NCI-H1436 treated with DMSO at 0.1 percent for 48 hours (cell line): ENCODE data around the gene TESK1.
"Not testable (repeated sequence)": the region's sequence is repeated elsewhere in the genome, so short reads cannot be mapped to it uniquely, and the experiment has no call there.

ENCODE experiments used
- DNase-seq: peaks from one replicate; lab custom pipeline; 2025; lab: John Stamatoyannopoulos, UW

Gene TESK1

DNA sequence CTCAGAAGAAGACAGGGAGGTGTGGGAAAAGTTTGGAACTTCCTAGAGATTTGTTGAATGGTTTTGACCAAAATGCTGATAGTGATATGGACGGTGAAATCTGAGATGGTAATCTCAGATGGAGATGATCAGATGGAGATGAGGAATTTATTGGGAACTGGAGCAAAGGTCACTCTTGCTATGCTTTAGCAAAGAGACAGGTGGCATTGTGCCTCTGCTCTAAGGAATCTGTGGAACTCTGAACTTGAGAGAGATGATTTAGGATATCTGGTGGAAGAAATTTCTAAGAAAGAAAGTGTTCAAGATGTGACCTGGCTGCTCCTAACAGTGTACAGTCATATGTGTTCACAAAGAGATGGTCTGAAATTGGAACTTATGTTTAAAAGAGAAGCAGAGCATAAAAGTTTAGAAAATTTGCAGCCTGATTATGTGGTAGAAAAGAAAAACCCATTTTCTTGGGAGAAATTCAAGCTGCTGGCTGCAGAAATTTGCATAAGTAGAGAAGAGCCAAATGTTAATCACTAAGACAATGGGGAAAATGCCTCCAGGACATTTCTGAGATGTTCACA, 25.3 kb upstream of the TESK1 start:
- not testable (repeated sequence) for DNase-seq

DNA sequence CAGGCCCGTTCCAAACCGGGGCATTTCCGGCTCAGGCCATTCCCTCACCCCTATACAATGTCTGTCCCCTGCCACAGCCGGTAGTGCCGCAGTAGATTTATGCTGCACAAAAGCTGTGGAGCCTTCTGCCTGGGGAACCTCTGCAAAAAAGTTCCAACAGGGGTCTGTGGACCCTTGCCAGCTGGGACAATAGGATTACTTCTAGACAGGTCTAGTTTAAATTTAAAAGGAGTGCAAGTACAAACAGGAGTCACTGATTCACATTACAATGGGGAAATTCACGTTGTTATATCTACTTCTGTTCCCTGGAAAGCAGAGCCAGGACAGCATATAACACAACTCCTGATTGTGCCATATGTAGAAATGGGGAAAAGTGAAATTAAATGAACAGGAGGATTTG, 21.5 kb upstream of the TESK1 start:
- DNase-seq, result not testable (repeated sequence)

DNA sequence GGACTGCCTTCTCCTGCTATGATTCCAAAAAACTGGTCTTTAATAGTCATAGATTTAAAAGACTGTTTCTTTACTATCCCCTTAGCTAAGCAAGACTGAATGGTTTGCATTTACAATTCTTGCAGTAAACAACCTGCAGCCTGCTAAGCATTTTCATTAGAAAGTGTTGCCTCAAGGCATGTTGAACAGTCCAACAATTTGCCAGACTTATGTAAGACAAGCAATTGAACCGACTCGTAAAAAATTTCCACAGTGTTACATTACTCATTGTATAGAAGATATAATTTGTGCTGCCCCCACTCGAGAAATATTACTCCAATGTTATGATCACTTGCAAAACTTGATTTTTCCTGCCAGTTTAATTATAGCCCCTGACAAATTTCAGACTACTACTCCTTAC, 20.4 kb upstream of the TESK1 start:
- DNase-seq, result not testable (repeated sequence)

DNA sequence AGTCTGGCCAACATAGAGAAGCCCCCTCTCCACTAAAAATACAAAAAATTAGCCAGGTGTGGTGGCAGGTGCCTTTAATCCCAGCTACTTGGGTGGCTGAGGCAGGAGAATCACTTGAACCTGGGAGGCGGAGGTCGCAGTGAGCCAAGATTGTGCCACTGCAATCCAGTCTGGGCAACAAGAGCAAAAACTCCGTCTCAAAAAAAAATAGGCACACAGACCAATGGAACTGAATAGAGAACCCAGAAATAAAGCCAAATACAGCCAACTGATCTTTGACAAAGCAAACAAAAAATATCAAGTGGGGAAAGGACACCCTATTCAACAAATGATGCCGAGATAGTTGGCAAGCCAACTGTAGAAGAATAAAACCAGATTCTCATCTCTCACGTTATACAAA, 16.6 kb upstream of the TESK1 start:
- not testable (repeated sequence) for DNase-seq

DNA sequence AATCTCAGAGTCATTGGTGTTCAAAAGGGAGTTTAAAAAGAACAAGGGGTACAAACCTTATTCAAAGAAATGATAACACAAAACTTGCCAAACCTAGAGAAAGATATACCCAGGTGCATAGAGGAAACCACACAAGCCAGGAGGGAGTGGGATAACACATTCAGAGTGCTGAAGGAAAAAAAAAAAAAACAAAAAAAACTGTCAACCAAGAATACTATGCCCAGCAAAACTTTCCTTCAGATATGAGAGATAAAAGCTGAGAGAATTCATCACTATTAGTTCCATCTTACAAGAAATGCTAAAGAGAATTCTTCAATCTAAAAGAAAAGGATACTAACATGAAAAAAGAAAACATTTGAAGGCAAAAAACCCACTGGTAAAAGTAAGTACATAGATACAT, 11.5 kb upstream of the TESK1 start:
- no peak for DNase-seq

DNA sequence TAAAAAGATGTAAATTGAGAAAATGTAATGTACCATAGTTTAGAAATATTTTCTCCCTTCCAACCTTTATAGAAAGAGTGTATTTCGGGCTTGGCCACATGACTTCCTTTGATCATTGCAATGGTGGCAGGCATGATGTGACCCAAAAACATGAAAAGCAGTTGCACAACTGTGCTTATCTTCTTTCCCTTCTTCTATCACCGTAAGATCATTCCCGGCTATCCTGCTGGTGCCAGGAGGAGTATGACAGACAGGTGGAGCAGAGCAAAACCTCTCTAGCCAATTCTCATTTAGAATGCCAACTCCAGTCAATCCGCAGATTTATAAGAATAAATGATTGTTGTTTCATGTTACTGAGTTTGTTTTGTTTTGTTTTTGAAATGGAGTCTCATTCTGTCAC, 10.6 kb upstream of the TESK1 start:
- DNase-seq, result no peak

DNA sequence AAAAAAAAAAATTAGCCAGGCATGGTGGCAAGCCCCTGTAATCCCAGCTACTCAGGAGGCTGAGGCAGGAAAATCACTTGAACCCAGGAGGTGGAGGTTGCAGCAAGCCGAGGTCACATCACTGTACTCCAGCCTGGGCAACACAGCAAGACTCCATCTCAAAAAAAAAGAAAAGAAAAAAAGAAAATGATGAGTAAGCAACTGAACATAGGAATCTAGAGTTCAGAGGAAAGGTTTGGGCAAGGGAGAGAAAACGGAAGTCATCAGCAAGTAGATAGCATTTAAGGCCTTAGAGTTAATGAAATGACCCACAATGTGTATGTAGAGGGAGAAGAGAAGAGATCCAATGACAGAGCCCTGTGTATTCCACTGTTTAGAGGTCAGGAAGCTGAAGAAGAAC, 8.2 kb upstream of the TESK1 start:
- DNase-seq, result not testable (repeated sequence)

DNA sequence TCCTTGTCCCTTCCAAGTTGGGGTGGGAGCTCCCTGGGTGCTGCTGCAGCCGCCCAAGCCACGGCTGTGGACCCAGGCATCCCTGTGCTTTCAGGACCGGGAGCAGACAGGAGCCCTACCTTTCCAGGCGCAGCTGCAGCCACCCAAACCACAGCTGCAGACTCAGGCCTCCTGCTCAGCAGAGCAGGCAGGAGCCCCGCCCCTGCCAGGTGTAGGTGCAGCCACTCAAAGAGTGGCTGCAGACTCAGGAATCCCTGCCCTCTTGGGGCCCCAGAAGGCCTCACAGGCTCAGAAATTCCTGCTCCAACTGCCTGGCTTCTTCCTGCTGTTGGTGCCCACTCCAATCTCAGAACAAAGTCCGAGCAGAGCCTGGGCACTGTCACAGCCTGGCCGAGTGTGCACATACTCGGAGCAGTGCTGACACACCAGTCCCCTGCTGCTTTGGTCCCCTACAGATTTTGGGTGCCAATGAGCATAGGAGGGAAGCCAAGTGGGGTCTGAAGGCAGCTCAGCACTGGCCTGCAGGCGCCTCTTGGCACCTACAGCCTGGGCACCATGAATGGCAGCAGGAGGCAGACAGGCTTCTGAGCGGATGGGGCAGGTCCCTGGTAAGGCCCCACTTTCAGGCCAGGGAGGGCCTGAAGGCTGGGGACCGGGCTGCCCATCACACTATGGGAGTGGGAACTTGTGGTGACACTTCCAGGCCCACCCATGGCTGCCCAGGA, 6.0 kb upstream of the TESK1 start:
- DNase-seq, result no peak

DNA sequence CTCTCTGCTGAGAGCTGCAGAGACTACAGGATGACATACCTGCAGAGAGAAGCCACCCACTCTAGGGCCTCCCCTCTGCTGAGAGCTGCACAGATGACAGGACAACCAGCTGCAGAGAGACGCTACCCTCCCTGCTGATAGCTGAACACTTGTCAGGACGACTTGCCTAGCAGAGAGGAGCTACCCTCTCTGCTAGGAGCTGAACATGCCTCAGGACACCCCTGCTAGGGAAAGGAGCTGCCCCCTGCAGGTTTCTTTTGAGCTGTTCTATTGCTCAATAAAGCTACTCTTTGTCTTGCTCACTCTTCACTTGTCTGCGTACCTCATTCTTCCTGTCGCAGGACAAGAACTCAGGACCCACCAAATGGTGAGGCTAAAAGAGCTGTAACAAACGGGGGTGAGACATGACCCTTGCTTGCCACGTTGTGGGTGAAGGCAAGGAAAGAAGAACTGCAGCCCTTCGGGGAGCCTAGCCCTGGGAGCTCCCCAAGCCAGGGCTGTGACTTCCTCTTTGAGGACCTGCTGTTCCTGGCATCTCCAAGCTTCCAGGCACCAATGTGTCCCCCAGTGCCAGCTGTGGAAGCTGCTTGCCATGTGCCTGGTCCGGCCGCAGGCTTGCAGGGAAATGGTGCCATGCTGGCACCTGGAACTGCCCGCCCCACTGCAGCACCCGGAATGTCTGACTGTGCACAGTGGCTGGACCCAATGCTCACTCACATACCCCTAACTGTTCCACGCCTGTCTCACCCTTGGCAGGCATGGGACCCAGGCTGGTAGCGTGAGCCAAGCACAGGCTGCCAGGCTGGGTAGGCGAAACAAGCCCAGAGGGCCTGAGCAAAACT, 5.1 kb upstream of the TESK1 start:
- DNase-seq, result no peak

DNA sequence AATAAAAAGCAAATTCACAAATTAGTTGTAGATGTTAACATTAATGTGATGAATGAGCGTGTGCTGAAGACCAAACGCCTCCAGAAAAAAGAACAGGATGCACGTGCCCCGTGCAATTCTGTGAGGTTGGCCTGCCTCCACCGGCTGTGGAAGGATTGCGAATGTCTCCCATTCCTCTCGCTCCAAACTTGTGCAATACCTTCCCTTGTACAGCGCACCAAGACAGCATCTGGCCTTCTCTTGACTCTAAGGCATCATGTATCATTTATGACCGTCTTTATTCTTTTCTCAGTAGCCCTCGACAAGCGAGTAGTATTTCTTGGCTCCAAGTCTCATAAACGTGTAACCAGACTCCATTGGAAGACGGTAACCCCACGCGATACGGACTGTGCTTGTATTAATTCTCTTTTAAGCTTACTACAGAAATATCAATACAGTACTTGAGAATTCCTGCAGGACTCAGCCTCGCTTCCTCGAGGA, 1.5 kb upstream of the TESK1 start:
- DNase-seq, result no peak

DNA sequence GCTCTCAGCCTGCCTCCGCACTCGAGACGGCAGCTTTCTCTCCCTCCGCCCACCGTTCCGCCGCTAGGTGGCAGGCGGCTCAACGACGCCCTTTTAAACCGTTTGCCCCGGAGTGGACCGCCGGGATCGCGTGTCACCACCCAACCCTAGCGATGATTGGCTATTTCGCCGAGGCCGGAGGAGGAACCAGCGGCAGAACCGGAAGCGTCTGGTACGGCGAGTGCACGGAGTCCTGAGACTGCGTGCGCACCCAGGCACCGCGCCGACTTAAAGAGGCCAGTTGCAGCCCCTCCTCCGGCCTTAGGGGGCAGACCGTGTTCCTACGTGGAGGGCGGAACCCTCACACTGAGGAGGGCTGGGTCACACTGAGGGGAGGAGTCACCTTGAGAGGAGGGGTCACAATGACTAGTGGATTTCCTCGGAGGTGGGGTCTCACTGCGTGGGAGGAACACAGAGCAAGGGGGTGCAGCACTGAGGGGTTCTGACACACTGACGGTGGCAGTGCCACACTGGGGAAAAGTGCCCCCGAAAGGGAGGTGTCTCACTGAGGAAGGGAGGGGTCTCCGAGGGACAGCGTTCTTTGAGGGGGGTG, 980 bp upstream of the TESK1 start:
- peak; percentile 97 for DNase-seq

DNA sequence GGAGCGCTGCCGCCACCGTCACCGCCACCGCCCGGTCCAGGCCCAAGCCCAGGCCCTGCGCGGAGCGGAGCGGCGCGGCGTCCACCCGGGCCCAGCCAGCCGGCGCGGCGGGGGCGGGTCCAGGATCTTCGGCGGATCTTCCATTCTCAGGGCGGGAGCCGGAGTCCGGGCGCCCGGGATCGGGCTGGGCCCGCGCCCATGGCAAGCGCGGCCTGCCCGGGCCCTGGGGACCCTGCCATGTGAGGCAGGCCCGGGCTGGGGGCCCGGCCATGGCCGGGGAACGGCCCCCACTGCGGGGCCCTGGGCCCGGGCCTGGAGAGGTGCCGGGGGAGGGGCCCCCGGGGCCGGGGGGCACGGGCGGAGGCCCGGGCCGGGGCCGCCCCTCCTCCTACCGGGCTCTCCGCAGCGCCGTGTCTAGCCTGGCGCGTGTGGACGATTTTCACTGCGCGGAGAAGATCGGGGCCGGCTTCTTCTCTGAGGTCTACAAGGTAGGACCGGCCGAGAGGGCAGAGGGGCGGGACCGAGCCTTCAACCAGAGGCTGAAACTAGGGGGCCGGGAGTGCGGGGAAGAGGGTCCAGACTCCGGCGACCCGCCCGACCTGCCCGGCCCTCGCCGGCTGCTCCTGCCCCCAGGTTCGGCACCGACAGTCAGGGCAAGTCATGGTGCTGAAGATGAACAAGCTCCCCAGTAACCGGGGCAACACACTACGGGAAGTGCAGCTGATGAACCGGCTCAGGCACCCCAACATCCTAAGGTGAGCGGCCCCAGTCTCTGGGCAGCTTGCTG, 482 bp downstream of the TESK1 start:
- no peak for DNase-seq

DNA sequence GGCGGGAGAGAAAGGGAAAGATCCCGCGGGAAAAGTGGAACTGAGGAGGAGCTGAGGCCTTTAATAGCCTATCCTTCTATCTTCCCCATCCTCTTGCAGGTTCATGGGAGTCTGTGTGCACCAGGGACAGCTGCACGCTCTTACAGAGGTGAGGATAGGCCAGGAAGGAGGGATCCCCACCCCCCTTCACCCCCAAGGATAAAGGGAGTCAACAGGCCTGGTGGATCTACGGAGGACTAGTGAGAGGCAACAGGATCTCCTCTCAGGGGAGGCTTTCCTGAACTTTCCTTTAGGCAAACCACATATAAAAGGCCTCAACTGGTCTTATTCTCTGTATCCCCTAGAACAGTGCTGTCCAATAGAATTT, 1.1 kb downstream of the TESK1 start:
- DNase-seq, result no peak

DNA sequence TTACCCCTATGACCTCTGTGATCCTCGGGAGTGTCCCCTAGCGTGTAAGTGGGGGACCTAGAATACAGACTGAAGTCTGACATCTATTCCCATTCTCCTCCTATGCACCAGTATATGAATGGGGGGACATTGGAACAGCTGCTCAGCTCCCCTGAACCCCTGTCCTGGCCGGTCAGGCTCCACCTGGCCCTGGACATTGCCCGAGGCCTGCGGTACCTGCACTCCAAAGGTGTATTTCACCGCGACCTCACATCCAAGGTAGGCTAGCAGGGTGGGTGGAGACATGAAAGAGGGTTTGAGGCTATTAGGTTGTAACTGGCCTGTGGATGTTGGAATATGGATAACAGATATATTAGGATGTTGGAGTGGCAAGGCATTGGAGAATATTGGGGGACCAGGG, 1.7 kb downstream of the TESK1 start:
- DNase-seq, result no peak

DNA sequence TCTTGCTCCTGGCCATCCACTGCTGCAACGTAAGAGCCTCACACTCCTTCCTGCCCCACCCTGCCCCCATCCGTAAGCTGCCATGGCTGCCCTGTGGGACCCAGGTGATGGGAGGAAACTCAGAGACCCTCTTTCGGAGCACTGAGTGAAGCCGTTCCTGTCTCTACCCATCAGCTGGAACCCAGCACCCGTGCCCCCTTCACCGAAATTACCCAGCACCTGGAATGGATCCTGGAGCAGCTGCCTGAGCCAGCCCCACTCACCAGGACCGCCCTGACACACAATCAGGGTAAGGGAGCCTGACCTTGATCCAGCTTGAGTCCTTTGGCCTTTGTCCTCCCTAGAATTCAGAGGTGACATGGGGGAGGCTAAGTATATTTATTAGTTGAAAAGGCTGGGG, 3.2 kb downstream of the TESK1 start:
- DNase-seq, result no peak

DNA sequence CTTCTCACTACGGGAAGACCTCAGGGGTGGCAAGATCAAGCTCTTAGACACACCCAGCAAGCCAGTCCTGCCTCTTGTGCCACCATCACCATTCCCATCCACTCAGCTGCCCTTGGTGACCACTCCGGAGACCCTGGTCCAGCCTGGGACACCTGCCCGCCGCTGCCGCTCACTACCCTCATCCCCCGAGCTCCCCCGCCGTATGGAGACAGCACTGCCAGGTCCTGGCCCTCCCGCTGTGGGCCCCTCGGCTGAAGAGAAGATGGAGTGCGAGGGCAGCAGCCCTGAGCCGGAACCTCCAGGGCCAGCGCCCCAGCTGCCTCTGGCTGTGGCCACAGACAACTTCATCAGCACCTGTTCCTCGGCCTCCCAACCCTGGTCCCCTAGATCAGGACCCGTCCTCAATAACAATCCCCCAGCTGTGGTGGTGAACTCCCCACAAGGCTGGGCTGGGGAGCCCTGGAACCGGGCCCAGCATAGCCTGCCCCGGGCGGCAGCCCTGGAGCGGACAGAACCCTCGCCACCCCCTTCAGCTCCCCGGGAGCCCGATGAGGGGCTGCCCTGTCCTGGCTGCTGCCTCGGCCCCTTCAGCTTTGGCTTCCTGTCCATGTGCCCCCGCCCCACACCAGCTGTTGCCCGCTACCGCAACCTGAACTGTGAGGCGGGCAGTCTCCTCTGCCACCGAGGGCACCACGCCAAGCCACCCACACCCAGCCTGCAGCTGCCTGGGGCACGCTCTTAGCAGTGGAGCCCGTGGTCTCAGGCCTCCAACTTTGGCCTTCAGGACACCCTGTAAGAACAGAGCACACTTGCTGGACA, 4.1 kb downstream of the TESK1 start:
- no peak for DNase-seq

DNA sequence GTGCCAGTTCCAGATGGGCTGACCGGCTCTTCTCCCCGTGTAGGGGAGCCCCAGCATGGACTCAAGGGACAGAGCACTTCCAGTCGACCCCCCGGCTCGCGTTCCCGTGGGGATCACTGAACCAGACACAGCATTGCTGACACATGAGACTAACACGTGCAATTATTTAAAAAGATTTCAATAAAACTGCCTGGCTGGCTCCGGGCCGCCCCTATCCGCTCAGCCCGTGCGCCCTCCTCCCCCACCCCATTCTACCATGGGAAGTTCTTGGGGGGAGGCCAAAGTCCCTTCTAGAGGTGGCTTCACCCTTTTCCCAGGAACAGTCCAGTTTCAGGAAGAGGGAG, 4.7 kb downstream of the TESK1 start:
- no peak for DNase-seq

DNA sequence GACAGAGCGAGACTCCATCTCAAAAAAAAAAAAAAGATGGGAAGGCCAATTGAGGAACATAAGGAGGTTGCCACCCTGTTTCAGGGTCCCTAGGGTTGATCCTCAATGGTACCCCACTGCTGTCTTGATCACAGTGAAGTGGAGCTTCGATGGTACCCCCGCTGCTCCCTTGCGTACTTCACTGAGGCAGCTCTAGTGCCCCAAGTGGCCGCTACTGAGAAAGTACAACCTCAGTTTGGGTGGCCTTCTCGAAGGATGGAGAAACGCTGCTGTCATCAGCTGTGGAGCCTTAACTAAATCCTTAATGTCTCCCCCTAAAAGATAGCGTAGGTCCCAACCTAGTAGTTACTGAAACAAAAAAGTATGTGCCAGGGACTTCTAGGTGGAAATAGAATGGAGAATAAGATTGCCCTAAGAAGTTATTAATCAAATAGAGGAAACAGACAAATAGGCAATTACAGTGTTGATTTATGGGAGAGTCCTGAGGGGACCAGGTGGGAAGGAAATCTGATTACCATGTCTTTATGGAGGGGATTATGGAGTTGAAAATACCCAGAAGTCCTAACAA, 6.3 kb downstream of the TESK1 start:
- no peak for DNase-seq

DNA sequence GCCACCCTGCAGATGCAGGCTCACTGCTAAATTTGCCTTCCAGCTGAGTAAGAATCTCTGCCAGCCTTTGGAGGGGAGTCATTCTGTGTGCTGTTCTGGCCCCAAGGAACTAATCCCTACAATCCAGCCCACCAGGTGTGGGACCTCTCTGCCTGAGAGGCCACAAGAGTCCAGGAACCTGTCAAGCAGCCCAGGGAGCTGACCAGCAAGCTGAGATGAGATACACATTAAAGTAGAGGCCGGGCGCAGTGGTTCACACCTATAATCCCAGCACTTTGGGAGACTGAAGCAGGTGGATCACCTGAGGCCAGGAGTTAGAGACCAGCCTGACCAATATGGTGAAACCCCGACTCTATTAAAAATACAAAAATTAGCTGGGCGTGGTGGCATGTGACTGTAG, 7.0 kb downstream of the TESK1 start:
- not testable (repeated sequence) for DNase-seq

DNA sequence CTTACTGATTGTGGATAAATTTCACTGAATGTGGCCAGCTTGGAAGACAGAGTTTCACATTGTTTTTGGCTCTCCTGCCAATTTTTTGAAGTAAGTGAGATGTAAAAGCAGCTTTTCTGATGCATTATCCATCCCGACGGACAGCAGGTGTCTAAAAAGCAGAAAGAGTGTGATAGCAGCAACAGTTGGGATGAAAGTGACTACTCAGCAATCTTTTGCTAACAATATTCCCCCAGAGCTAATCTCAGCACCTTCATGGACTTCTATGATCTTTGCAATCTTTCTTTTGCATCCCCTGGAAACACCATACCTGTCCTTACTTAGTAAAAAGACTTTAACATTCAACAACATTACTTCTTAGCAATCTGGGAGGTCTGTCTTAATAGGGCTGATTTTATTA, 7.8 kb downstream of the TESK1 start:
- no peak for DNase-seq
